DMS53 (cell line): ENCODE measurements around the gene ONECUT2.
"Not testable (repeated sequence)": the region's sequence is repeated elsewhere in the genome, so short reads cannot be mapped to it uniquely, and the experiment has no call there.

Experiments
- DNase-seq: peaks from one replicate; lab custom pipeline; 2025; lab: John Stamatoyannopoulos, UW

ONECUT2 gene

GRCh38 chr18:57434536-57435494 is at the start of gene ONECUT2:
ONECUT2 (plus strand) TSS chr18:57435374; CDS start chr18:57435717, 343 bp downstream.
- peak; percentile 99 for DNase-seq

GRCh38 chr18:57389271-57389670 is 45.9 kb upstream of the ONECUT2 start:
- no peak for DNase-seq

GRCh38 chr18:57390044-57390443 is 45.1 kb upstream of the ONECUT2 start:
- DNase-seq = no peak

GRCh38 chr18:57394749-57395148 is 40.4 kb upstream of the ONECUT2 start:
- not testable (repeated sequence) for DNase-seq

GRCh38 chr18:57396831-57397230 is 38.3 kb upstream of the ONECUT2 start:
- DNase-seq = not testable (repeated sequence)

GRCh38 chr18:57397440-57398132 is 37.6 kb upstream of the ONECUT2 start:
- DNase-seq = peak; percentile 57

GRCh38 chr18:57404345-57404744 is 30.8 kb upstream of the ONECUT2 start:
- peak; percentile 69 for DNase-seq

GRCh38 chr18:57409650-57410049 is 25.5 kb upstream of the ONECUT2 start:
- DNase-seq = no peak

GRCh38 chr18:57410749-57411148 is 24.4 kb upstream of the ONECUT2 start:
- DNase-seq = no peak

- DNase-seq = no peak
These were observed 18.6 kb upstream of the ONECUT2 start for GRCh38 chr18:57416542-57416941.

- peak; percentile 92 for DNase-seq
These were observed 12.8 kb upstream of the ONECUT2 start for GRCh38 chr18:57422313-57422872.

GRCh38 chr18:57423821-57424220 is 11.4 kb upstream of the ONECUT2 start:
- DNase-seq = no peak

- no peak for DNase-seq
These were observed 10.1 kb upstream of the ONECUT2 start for GRCh38 chr18:57425096-57425495.

- no peak for DNase-seq
These were observed 9.0 kb upstream of the ONECUT2 start for GRCh38 chr18:57426187-57426586.

GRCh38 chr18:57427429-57428201 is 7.6 kb upstream of the ONECUT2 start:
- peak; percentile 41 for DNase-seq

GRCh38 chr18:57428221-57429150 is 6.7 kb upstream of the ONECUT2 start:
- DNase-seq = peak; percentile 54

- DNase-seq = no peak
These were observed 5.8 kb upstream of the ONECUT2 start for GRCh38 chr18:57429167-57430078.

- peak; percentile 72 for DNase-seq
These were observed 4.8 kb upstream of the ONECUT2 start for GRCh38 chr18:57430079-57431001.

GRCh38 chr18:57431002-57431382 is 4.2 kb upstream of the ONECUT2 start:
- DNase-seq = peak; percentile 48
